AG08395 (cell line): Measurements from ENCODE around the gene NEGR1.

Experiments
- DNase-seq: peaks from one replicate; pipeline ENCODE4 v3.0.0; 2012; ENCODE audit warnings: mixed read lengths, low spot score

NEGR1 gene

DNA sequence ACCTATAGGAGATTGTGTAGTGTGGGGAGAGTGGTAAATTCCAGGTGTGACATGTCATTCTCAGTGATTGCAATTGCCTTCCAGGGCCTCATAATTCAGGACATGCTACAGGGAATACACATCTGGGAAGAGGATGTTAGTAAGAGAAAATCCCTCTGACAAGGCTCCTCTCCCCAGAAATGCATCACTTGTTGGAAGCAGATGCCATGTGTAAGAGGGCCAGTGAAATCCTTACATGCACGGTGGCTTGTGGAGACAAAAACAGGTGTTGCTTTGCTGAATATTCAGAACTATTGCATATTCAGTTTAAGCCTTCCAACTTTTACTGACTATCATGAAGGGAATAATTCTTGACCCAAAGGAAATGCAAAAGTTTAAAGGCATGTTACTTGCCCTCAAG is 503.4 kb downstream of the NEGR1 start:
- DNase-seq = no peak

DNA sequence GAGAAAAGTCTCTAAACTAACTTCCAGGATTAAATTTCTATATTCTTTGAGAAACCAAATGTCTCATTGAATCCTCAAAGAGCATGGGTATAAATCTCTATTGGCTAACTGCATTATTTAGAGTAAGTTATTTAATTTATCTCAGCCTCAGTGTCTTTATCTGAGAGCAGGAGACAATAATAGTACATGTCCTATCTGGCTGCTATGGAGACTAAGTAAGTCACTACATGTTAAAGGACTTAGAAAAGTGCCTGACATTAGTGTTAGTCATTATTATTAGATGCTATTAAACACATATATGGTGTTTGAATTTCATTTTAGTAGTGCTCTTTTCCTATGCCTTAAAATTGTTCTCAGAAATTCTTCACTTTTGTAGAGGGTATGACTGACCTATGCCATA is 505.2 kb downstream of the NEGR1 start:
- no peak for DNase-seq

GRCh38 chr1:71774705-71775104 is 507.6 kb downstream of the NEGR1 start:
- no peak for DNase-seq

DNA sequence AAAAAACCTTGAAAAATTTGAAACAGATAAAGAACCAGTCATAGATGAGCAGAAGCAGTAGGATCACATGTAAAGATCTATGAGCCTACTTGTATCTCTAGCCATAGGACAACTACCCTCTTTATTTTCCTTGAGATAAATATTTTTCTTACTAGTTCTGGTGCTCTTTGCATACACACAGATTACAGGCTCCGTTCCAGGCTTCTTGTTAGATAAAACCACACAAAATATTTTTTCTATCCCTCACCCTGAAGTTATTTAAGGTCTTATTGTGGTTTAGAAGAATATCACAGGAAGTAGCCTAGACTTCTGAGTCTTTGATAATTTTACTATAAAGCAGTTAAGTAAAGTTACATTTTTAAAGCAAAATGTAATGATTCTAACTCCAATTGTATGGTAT is 512.2 kb downstream of the NEGR1 start:
- peak; percentile 51 for DNase-seq

GRCh38 chr1:71766748-71767147 is 515.6 kb downstream of the NEGR1 start:
- DNase-seq = no peak

GRCh38 chr1:71762514-71763255 is 519.7 kb downstream of the NEGR1 start:
- DNase-seq = no peak

- no peak for DNase-seq
Measured at GRCh38 chr1:71755441-71755840, 526.9 kb downstream of the NEGR1 start.

DNA sequence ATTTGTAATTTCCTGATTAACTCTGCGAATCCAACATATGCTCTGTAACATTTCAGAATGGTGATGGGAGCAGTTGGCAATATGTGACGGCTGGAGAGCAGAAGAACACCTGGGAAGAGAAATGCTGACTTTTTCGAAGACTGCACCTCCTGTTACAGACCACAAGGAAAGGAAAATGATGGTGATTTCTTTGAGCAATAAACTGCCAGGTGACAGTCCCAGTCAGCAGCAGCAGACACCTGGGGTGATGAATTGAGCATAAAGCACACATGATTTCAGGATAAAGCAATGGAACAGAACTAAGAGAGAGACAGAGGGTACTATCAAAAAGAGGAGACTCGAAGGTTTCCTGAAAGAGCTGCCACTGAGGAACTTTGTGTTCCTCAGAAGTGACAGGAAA is 528.6 kb downstream of the NEGR1 start:
- DNase-seq = no peak

DNA sequence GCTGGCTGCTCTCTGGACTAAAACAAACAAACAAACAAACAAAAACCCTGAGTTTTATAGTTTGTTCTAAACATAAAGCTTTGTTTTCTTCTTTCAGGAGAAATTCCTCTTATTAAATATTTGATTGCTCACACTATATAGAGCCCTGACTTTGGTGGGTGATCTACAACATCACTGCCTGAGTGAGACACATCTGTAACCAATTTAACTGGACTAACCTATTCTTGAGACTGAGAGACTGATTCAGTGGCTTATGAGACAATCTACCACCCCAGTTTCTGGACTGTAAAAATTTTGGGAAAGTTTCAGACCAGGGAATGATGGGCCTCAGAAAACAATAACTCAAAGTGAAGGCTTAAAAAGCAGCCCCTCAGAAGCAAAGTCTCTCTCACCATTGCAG is 537.0 kb downstream of the NEGR1 start:
- DNase-seq = no peak

GRCh38 chr1:71743862-71744261 is 538.5 kb downstream of the NEGR1 start:
- no peak for DNase-seq

DNA sequence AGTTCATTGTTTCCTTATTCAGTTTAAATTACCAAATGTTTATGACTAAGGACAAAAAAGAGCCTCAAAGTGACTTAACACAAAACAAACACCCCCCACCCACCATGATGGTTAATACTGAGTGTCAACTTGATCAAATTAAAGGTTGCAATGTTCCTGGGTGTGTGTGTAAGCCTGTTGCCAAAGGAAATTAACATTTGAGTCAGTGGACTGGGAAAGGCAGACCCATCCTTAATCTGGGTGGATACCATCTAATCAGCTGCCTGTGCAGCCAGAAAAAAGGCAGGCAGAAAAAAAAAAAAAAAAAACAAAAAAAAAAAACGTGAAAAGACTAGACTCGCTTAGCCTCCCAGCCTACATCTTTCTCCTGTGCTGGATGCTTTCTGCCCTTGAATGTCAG is 543.4 kb downstream of the NEGR1 start:
- DNase-seq = no peak

DNA sequence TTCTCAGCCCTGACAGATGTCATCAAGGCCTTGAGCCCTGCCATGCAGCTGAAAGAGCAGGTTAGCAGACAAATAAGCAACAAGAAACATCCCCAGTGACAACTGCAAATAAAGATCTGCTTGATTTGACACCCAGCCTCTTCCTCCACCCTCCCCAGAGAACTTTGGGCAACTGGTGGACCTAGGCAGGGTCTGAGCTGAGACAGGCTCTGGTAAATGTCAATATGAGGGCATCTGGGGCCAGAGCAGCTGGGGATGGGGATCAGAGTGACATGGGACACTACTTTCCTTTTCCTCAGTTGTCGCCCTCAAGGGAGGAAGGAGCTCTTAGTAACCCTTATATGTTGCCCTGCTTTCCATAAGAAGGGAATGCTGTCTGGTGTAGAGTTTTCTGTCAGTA is 544.1 kb downstream of the NEGR1 start:
- no peak for DNase-seq

GRCh38 chr1:71737768-71738167 is 544.6 kb downstream of the NEGR1 start:
- no peak for DNase-seq

DNA sequence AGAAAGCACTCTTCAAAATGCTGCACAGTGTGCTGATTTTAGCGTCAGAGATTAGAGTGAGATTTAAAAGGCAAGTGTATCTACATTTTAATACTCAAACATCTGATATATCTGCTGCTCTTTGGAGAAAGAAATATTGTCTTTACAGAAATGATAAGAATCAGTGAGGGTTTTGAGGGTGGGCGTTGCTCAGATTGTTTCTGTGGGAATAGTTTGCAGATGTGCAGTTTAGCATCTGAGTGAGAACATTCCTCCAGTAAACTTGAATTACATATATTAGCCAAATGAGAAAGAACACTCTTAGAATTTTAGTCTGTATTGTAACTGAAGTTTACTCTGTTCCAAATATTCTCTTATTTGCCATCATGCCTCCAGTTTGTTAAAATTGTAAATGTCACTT is 549.2 kb downstream of the NEGR1 start:
- no peak for DNase-seq

DNA sequence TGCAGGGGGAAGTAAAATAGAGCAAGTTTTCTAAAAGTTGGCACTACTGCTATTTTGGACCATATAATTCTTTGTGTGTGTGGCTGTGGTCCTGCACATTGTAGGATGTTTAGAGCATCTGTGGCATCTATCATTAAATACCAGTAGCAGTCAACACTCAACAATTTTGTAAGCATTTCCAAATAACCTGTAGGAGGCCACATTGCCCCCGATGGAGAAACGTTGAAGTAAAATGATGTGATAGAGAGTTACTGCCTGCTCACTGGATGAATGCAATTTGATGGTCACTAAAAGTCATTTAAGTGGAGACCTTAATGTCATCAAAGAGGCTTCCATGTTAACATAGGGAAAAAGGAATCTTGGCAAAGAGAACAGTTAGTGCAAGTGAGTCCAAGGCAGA is 560.8 kb downstream of the NEGR1 start:
- DNase-seq = no peak

GRCh38 chr1:71719330-71719729 is 563.0 kb downstream of the NEGR1 start:
- no peak for DNase-seq

GRCh38 chr1:71717186-71717585 is 565.2 kb downstream of the NEGR1 start:
- DNase-seq = peak; percentile 7

DNA sequence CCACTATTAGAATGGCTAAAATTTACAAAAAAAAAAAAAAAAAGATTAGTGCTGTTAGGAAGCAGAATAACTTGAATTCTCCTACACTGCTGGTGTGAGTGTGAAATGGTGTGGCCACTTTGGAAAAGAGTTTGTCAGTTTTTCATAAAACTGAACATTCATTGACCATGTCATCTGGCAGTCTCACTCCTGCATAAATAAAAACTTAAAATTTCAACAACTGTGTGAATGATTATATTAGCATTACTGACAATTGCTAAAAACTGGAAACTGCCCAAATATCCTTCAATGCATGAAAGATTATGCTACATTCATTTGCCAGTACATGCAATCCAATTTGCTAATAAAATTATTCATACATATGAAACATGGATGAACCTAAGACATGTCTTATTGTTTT is 570.9 kb downstream of the NEGR1 start:
- no peak for DNase-seq

- no peak for DNase-seq
Measured at GRCh38 chr1:71706029-71706671, 576.2 kb downstream of the NEGR1 start.

DNA sequence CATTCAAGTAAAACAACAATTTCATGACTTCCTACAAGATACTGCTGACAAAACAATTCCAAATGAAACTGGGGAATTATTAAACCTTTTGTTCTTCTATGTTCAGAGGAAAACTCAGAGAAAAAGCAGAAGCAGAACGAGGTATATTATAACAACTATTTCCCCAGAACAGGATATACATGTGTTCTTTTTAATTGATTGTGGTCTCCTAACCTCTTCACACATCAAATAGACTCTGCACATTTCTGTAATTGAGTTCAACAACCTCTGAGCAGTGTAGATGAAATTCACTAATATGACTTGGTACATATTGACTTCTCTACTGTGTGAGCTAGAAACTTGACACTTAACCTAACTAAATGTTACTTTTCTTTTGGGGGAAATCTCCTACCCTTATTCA is 584.2 kb downstream of the NEGR1 start:
- DNase-seq = no peak

DNA sequence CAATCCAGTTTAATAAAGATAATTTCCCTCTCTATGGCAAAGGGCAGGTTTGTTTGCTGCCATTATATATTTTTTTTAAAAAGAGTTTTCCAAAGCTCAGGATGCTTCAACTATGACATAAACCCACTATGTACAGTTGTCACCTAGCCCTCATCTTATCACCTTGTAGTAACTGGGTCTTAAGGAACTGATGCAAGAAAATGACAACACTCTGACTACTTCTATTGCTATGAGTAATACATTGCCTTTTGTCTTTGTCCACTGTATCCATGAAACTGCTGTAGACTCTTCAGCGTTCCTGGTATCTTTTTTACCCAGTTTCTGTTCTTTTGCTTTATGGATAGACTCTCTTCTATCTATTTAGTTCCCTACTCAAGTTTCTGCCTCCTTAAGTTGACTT is 586.5 kb downstream of the NEGR1 start:
- DNase-seq = no peak

- no peak for DNase-seq
Measured at GRCh38 chr1:71695084-71695483, 587.3 kb downstream of the NEGR1 start.

- no peak for DNase-seq
Measured at GRCh38 chr1:71693581-71693980, 588.8 kb downstream of the NEGR1 start.

GRCh38 chr1:71689635-71690034 is 592.7 kb downstream of the NEGR1 start:
- no peak for DNase-seq
